NCI-H1105 treated with DMSO at 0.1 percent for 48 hours (cell line): ENCODE measurements around the gene A1CF.
"Not testable (repeated sequence)": the region's sequence is repeated elsewhere in the genome, so short reads cannot be mapped to it uniquely, and the experiment has no call there.

ENCODE experiments used
- DNase-seq: peaks from one replicate; lab custom pipeline; 2025; lab: John Stamatoyannopoulos, UW

A1CF gene

GRCh38 chr10:50885097-50885859, at the start of gene A1CF:
Gene A1CF, minus strand, starts transcription at chr10:50885627. Its CDS starts 25,687 bp downstream, at chr10:50859940.
- no peak for DNase-seq

GRCh38 chr10:50931948-50932431, 46.6 kb upstream of the A1CF start:
- DNase-seq, result no peak

GRCh38 chr10:50929670-50930069, 44.2 kb upstream of the A1CF start:
- DNase-seq, result no peak

GRCh38 chr10:50928190-50928552, 42.7 kb upstream of the A1CF start:
- no peak for DNase-seq

- DNase-seq, result no peak
Observed at GRCh38 chr10:50927522-50928189, 42.2 kb upstream of the A1CF start.

GRCh38 chr10:50923471-50923870, 38.0 kb upstream of the A1CF start:
- not testable (repeated sequence) for DNase-seq

- DNase-seq, result no peak
Observed at GRCh38 chr10:50919010-50919409, 33.6 kb upstream of the A1CF start.

- no peak for DNase-seq
Observed at GRCh38 chr10:50918529-50918928, 33.1 kb upstream of the A1CF start.

GRCh38 chr10:50917486-50917885, 32.1 kb upstream of the A1CF start:
- no peak for DNase-seq

- no peak for DNase-seq
Observed at GRCh38 chr10:50909334-50910014, 24.0 kb upstream of the A1CF start.

- no peak for DNase-seq
Observed at GRCh38 chr10:50908366-50908765, 22.9 kb upstream of the A1CF start.

GRCh38 chr10:50905797-50906196, 20.4 kb upstream of the A1CF start:
- DNase-seq, result not testable (repeated sequence)

GRCh38 chr10:50896721-50897120, 11.3 kb upstream of the A1CF start:
- no peak for DNase-seq

- DNase-seq, result no peak
Observed at GRCh38 chr10:50894312-50894711, 8.9 kb upstream of the A1CF start.

GRCh38 chr10:50892467-50892866, 7.0 kb upstream of the A1CF start:
- no peak for DNase-seq

- no peak for DNase-seq
Observed at GRCh38 chr10:50884302-50884701, 1.1 kb downstream of the A1CF start.

- no peak for DNase-seq
Observed at GRCh38 chr10:50883629-50884028, 1.8 kb downstream of the A1CF start.

GRCh38 chr10:50882540-50882983, 2.9 kb downstream of the A1CF start:
- no peak for DNase-seq

- DNase-seq, result not testable (repeated sequence)
Observed at GRCh38 chr10:50881046-50881445, 4.4 kb downstream of the A1CF start.

- no peak for DNase-seq
Observed at GRCh38 chr10:50876429-50876828, 9.0 kb downstream of the A1CF start.

- peak; percentile 20 for DNase-seq
Observed at GRCh38 chr10:50874723-50875122, 10.7 kb downstream of the A1CF start.

- DNase-seq, result no peak
Observed at GRCh38 chr10:50866317-50866716, 19.1 kb downstream of the A1CF start.

- DNase-seq, result no peak
Observed at GRCh38 chr10:50862719-50863118, 22.7 kb downstream of the A1CF start.
